ENCODE data around the gene FTH1.

Gene FTH1

DNA sequence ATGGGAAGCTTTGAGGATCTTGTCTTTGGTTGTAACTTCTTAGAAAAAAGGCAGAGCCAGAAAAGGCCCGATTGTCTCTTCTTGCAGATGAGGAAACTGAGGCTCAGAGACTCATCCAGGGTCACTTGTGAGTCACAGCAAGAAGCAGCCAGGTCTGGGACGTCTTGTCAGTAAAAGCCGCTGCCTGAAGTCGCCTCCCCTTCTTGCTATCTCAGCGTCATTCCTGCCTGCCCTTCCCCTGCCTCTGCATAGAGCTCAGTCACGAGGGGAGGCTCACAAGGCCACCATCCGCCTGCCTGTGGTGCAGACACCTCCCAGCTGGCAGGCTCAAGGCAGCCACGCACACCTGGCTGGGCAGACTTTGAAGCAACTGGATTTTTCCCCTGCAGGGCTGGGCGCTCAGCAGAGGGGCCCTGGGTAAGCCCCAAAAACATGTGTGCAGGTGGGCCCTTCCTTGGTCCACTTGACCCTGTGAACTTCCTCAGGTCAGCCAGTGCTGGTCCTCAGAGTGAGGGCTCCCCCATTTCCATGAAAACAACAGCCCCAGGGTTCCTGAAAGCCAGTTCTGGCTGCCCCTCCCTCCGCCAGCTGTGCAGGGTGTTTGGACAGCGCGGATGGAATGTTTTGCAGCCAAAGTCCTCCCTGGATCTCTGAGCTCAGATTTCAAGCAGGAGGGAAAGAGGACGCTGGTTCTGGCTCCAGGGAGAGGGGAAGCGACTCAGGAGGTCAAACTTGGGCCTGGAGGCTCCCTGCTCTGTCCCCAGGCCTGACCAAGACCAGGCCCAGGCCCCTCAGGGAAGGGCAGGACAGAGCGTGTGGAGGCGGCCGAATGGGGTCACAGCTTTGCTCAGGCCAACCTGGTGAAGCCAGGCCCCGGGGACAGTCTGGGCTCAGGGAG, 44.0 kb downstream of the FTH1 start:
- in situ Hi-C loops (cut with HindIII; ENCODE audit: low pct_ligation_motif_present, low pct_unique_long_range_greater_than_20kb, low sequenced_read_pairs), result no loop called here
- DNase-seq, result no peak

DNA sequence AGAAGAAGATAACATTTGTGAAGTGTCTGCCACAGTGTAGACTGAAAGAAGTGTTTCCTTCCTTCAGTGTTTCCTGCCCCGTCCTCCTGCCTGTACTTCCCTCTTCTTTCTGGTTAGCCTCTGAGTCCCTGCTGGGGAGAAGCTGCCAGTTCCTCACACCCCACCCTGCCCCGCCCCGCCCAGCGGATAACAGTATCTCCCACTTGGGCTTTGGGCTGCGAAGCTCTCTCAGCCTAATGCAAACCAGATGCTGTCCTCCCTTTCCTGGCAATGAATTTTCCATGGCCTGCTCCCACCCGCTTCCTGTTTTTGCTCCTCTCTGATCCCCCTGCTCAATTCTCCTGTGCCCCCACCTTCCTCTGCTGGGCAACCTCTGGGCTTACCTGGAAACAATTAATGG, 44.9 kb downstream of the FTH1 start:
- DNase-seq, result no peak
- in situ Hi-C loops (cut with HindIII; ENCODE audit: low pct_ligation_motif_present, low pct_unique_long_range_greater_than_20kb, low sequenced_read_pairs), result no loop called here

DNA sequence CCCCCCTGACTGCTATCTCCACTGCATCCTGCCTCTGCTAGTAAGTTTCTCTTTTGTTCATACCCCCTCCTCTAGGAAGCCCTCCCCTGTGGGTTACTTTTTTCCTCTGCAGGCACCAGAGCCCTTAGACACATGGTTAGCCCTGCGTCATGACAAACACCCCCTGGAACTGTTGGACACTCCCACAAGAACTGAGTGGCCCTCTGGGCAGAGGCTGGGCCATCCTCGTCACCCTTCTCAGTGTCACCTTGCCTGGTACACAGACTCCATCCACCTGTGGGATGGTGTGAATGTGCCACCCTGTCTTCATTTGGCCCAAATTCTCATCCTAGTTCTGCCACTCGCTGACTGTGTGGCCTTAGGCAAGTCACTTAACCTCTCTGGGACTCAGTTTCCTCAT, 46.0 kb downstream of the FTH1 start:
- no peak for DNase-seq

DNA sequence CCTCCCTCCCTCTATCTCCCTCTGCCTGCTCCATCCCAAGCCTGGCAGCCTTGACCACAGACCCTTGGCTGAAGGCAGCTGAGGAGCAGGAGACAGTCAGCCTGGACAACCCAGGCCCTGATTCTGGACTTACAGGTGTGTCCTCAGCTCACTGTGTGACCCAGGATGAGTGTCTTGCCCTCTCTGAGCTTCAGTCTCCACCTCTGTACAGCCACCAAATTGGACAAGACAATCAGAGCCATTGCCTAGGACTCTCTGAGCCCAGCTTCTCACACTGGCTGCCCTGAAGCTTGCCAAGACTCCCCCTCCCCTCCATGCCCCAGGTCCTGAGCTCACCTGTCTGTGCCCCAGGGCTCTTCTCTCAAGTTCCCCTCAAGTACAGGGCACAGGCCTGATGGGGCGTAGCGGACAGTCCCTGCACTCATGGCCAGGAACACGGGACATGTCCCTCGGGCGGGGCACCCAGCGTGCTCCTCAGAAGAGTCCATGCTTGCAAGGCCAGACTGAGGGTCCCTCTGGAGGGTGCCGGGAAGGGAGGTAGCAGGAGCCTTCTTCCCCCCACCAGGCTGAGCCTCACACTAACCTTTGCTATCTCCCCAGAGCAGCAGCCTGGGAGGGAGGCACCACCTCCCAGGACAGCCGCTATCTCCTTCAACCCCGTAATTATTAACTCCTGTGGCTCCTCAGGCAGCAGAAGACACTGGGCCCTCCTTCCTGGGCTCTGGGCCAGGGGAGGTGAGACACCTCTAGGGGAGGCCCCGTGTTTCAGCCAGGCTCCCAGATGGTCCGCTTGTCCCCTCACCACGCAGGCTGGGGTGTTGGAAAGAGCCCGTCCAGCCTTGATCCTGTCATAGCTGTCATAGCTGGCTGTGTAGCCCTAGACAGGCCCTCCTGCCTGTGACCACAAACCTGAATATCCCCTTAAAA, 47.5 kb downstream of the FTH1 start:
- peak; percentile 49 for DNase-seq
- in situ Hi-C loops (cut with HindIII; ENCODE audit: low pct_ligation_motif_present, low pct_unique_long_range_greater_than_20kb, low sequenced_read_pairs), result no loop called here

More for the DNA sequence above, 46.0 kb downstream of the FTH1 start:
- in situ Hi-C loops (cut with HindIII; ENCODE audit: low pct_ligation_motif_present, low pct_unique_long_range_greater_than_20kb, low sequenced_read_pairs), result no loop called here

DNA sequence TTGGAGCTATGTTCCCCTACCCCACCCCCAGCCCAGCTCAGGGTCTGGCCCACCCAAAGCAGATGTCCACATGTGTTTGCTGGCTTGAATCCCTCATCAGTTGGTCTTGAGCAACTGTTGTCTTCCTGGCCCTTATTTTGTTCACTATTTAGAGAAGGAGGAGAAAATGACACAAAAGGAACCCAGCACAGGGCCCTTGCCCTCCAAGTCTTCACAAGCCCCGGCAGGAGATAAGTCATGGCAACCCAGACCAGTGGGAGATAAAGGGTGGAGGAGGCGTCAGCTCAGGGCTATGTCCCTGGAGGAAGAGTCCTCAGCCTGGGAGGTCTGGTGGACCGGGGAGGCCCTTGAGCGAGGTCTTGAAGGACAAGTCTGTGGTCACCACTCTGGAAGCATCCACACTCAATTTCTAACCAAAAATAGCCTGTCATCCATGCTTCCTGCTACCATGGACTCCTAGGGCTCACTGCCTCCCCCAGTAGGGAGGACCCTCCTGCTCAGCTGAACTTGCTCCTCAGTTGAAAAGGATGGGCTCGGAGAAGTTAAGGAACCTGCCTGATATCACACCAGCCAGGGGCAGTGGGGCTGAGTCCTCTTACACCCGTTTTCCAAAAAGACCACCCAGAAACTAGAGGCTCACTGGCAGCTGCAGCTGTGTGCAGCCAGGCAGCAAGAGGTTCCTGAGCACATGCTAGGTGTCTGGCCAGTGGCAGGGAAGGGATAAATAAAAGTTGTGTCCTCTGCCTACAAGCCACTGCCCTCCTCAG, 48.3 kb downstream of the FTH1 start:
- in situ Hi-C loops (cut with HindIII; ENCODE audit: low pct_ligation_motif_present, low pct_unique_long_range_greater_than_20kb, low sequenced_read_pairs), result no loop called here

DNA sequence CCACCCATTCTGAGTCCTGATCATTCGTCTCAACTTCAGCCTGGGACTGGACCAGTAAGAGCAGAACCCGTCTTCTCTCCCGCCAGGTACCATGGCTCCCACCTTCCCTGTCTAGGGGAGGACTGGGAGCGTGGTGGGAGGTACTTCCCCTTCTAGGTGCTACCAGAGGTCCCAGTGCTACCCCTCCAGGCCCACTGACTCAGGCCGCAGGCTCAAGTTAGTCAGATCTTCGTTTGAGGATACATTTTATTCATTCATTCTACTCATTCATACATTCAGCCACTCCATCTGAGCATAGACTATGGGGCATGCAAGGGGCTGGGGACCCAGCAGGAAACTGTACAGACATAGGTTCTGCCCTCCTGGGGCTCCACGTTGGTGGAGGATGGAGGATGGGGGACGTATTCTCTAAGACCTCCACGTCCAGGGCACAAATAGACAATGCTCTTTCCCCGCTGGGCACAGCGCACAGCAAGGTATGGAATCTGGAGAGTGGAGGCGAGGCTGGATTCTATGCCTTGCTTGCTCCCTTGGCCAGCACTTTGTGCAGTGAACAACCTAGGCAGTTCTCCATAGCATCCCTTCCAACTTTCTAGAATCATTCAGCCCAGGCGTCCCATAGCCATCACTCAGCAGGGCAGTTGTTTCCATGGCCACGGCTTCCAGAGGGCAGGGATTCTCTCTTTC, 49.0 kb downstream of the FTH1 start:
- in situ Hi-C loops (cut with HindIII; ENCODE audit: low pct_ligation_motif_present, low pct_unique_long_range_greater_than_20kb, low sequenced_read_pairs), result no loop called here
- no peak for DNase-seq

More for the DNA sequence above, 48.3 kb downstream of the FTH1 start:
- DNase-seq, result no peak

DNA sequence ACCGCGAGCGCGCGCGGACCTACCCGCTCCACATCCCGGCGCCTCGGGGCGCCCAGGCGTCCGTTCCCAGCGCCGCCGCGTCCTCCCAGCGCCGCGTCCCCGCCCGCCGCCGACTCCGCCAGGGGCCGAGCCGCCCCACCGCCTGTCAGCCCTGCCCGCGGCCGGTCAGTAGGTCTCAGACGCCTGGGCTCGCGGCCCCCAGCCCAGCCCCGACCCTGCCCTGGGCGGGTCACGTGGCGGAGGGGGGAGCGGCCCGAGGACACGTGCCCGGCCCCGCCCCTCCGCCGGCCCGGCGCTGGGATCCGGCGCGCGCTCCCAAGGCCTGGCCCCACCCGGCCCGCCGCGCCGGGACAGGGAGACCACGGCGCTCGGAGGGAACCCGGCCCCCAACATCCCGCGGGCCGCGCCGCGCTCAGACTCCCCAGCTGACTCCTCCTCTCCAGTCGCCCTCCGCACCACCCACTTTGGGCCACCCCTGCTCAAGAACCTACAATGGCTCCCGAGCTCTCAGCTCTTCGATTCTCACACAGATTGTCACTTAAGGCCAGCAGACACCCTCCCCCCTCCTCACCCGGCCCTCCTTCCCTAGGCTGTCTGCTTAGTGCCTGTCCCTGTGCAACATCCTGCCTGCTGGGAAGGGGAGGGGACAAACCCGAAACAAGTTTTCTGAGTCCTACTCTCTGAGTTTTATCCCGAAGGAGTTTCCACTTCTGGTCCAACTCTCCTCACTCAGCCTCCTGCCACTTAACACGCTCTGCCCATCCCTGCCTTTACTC, 49.9 kb downstream of the FTH1 start, which contains the start of gene RAB3IL1:
Gene RAB3IL1 (minus strand): TSS at position 233 of the 776 bp plus-strand sequence. CDS start 199 bp downstream, at position 34.
- in situ Hi-C loops (cut with HindIII; ENCODE audit: low pct_ligation_motif_present, low pct_unique_long_range_greater_than_20kb, low sequenced_read_pairs), result no loop called here
- peak; percentile 18 for DNase-seq

DNA sequence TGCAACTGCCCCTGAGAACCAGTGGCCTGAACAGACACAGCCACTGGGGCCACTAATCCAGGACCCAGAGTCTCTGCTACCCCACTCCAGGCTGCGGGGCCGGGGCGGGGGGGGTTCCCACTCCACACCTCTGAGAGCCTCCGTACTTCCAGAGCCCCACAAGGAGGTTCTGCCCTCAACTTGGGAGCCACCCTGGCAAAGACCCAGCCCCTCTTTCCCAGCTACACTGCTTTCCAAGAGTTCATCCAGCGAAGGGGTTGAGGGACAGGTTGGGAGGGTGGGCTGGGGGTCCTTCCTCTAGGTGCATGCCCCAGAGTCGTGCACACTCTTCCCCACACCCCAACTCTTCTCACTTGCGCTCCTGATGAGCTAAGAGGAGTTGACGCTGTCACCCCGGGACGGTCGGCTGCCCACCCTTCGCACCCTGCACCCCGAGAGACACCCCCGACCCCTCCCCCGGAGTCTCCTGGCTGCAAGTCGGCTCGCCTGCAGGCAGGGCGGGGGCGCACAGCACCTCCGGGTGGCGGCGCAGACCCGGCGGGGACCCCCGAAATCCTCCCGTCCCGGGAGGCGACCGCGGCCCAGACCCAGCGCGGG, 50.6 kb downstream of the FTH1 start:
- in situ Hi-C loops (cut with HindIII; ENCODE audit: low pct_ligation_motif_present, low pct_unique_long_range_greater_than_20kb, low sequenced_read_pairs), result no loop called here
- DNase-seq, result no peak

DNA sequence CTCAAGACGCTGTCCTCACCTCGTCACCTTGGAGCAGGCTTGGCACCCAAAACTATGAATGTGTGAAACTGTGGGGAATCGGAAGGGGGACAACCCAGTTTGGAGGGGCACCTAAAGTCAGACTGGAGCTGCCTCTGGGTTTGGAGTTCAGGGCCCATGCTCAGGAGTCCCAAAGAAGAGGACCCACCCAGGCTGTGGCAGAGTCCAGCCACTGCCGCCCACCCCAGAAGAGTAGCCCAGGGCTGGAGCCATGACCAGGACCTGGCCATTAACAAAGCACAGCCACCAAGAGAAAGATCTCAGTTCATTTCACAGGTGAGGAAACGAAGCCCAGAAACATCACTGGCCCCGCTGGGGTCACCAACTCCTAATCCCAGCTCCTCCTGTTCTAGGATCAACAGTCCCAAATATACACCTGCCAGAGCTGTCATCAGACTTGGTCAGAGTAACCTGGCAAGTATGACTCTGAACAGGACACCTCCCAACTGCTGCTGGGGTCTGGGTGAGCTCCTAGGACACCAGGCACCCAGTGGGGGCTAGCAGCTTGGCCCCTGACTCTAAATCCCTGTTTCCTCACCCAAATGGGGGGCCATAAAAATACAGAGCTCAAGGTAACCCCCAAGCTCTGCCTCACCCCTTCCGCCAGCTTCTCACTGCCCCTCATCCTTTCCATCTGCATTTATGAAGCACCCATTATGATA, 52.8 kb downstream of the FTH1 start:
- no peak for DNase-seq
- in situ Hi-C loops (cut with HindIII; ENCODE audit: low pct_ligation_motif_present, low pct_unique_long_range_greater_than_20kb, low sequenced_read_pairs), result no loop called here

Measured in ACHN (cell line).